DOHH2 (cell line): ENCODE measurements around the gene UBA7.

Source experiments
- H3F3A ChIP-seq: fragments of 200-600 bp; sonication (generic), shearing (Covaris generic); 2 replicates; pipeline ENCODE4 v1.6.0; 2016; ENCODE audit warnings: antibody characterized with exemption, mild to moderate bottlenecking; ENCODE audit not compliant: control insufficient read depth, insufficient read depth
- H3K27ac ChIP-seq: fragments of 200-600 bp; sonication (generic); 2 replicates; pipeline ENCODE4 v1.5.1; 2014; ENCODE audit warnings: low read depth, mild to moderate bottlenecking, low read length, moderate library complexity
- H3K27me3 ChIP-seq: fragments of 200-600 bp; sonication (generic); 2 replicates; pipeline ENCODE4 v1.6.1; 2014; ENCODE audit warnings: mild to moderate bottlenecking, low read length, mixed read lengths; ENCODE audit not compliant: control insufficient read depth
- H3K36me3 ChIP-seq: fragments of 200-600 bp; sonication (generic); 2 replicates; pipeline ENCODE4 v1.6.1; 2014; ENCODE audit warnings: mild to moderate bottlenecking, low read length, moderate library complexity, mixed read lengths; ENCODE audit not compliant: control insufficient read depth
- H3K4me1 ChIP-seq: fragments of 200-600 bp; sonication (generic); 2 replicates; pipeline ENCODE4 v1.6.1; 2014; ENCODE audit warnings: mild to moderate bottlenecking, low read length, mixed read lengths; ENCODE audit not compliant: control insufficient read depth
- H3K4me2 ChIP-seq: fragments of 200-600 bp; sonication (generic); 2 replicates; pipeline ENCODE4 v1.6.0; 2014; ENCODE audit warnings: mild to moderate bottlenecking, low read length, moderate library complexity
- H3K4me3 ChIP-seq: fragments of 200-600 bp; sonication (generic); 2 replicates; pipeline ENCODE4 v1.5.1; 2014; ENCODE audit warnings: mild to moderate bottlenecking, low read length, mixed read lengths
- H3K79me2 ChIP-seq: fragments of 200-600 bp; sonication (generic); 2 replicates; pipeline ENCODE4 v1.6.1; 2014; ENCODE audit warnings: mild to moderate bottlenecking, low read length, mixed read lengths; ENCODE audit not compliant: control insufficient read depth
- H3K9me2 ChIP-seq: fragments of 200-600 bp; sonication (generic); replicated peaks from 2 replicates; pipeline ENCODE4 v1.6.1; 2014; ENCODE audit warnings: mild to moderate bottlenecking, low read length, mixed read lengths; ENCODE audit not compliant: control insufficient read depth
- H3K9me3 ChIP-seq: fragments of 200-600 bp; sonication (generic); 2 replicates; pipeline ENCODE4 v1.6.1; 2014; ENCODE audit warnings: antibody characterized with exemption, low read length, mixed read lengths; ENCODE audit not compliant: control insufficient read depth, insufficient read depth
- H4K20me1 ChIP-seq: fragments of 200-600 bp; sonication (generic); 2 replicates; pipeline ENCODE4 v1.6.0; 2014; ENCODE audit warnings: low read depth, mild to moderate bottlenecking, antibody characterized with exemption, low read length, moderate library complexity; ENCODE audit not compliant: control insufficient read depth, insufficient read depth
- EZH2phosphoT487 ChIP-seq: fragments of 200-600 bp; sonication (generic); IDR thresholded peaks from 2 replicates; pipeline ENCODE4 v1.6.1; 2017; ENCODE audit warnings: borderline replicate concordance, mild to moderate bottlenecking, antibody characterized with exemption, low read length, moderate library complexity, mixed read lengths
- TF ChIP-seq, protein P1 (sequence below): fragments of 200-600 bp; sonication (generic); IDR thresholded peaks from one replicate; pipeline ENCODE4 v1.5.1; 2014; ENCODE audit warnings: antibody characterized with exemption, mild to moderate bottlenecking, low read depth, low read length; ENCODE audit not compliant: poor library complexity, severe bottlenecking

Gene UBA7, protein sequence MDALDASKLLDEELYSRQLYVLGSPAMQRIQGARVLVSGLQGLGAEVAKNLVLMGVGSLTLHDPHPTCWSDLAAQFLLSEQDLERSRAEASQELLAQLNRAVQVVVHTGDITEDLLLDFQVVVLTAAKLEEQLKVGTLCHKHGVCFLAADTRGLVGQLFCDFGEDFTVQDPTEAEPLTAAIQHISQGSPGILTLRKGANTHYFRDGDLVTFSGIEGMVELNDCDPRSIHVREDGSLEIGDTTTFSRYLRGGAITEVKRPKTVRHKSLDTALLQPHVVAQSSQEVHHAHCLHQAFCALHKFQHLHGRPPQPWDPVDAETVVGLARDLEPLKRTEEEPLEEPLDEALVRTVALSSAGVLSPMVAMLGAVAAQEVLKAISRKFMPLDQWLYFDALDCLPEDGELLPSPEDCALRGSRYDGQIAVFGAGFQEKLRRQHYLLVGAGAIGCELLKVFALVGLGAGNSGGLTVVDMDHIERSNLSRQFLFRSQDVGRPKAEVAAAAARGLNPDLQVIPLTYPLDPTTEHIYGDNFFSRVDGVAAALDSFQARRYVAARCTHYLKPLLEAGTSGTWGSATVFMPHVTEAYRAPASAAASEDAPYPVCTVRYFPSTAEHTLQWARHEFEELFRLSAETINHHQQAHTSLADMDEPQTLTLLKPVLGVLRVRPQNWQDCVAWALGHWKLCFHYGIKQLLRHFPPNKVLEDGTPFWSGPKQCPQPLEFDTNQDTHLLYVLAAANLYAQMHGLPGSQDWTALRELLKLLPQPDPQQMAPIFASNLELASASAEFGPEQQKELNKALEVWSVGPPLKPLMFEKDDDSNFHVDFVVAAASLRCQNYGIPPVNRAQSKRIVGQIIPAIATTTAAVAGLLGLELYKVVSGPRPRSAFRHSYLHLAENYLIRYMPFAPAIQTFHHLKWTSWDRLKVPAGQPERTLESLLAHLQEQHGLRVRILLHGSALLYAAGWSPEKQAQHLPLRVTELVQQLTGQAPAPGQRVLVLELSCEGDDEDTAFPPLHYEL

GRCh38 chr3:49813497-49814174 is at the start of gene UBA7:
Gene UBA7, minus strand, starts transcription at chr3:49813953. Its CDS starts 166 bp downstream, at chr3:49813787.
- no peak for TF ChIP-seq EZH2phosphoT487
- TF ChIP-seq, protein P1, sequence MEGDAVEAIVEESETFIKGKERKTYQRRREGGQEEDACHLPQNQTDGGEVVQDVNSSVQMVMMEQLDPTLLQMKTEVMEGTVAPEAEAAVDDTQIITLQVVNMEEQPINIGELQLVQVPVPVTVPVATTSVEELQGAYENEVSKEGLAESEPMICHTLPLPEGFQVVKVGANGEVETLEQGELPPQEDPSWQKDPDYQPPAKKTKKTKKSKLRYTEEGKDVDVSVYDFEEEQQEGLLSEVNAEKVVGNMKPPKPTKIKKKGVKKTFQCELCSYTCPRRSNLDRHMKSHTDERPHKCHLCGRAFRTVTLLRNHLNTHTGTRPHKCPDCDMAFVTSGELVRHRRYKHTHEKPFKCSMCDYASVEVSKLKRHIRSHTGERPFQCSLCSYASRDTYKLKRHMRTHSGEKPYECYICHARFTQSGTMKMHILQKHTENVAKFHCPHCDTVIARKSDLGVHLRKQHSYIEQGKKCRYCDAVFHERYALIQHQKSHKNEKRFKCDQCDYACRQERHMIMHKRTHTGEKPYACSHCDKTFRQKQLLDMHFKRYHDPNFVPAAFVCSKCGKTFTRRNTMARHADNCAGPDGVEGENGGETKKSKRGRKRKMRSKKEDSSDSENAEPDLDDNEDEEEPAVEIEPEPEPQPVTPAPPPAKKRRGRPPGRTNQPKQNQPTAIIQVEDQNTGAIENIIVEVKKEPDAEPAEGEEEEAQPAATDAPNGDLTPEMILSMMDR: no peak
- peaks cover 42% of the 10 kb centered on the region for H3K4me1 ChIP-seq
- H3K36me3 ChIP-seq: no peaks in the 10 kb centered on the region
- H3F3A ChIP-seq: no peaks in the 10 kb centered on the region
- H3K79me2 ChIP-seq: no peaks in the 10 kb centered on the region
- H3K4me2 ChIP-seq: peak within 1 kb of the TSS; percentile 70
- H3K27me3 ChIP-seq: no peaks in the 10 kb centered on the region
- H3K9me3 ChIP-seq: no peaks in the 10 kb centered on the region
- H3K4me3 ChIP-seq: peak within 1 kb of the TSS; percentile 56
- no peaks in the 10 kb centered on the region for H4K20me1 ChIP-seq
- H3K27ac ChIP-seq: peak within 1 kb of the TSS; percentile 18; the same call in 1 of the 2 replicates
- no peaks in the 10 kb centered on the region for H3K9me2 ChIP-seq

- Histone ChIP-seq H3K27ac (no peak overlapping the region), H3K36me3 (peaks cover 3% of the 10 kb centered on the region; the same call in 1 of the 2 replicates), H3K79me2 (peaks cover 16% of the 10 kb centered on the region), H3K27me3 (peaks cover 7% of the 10 kb centered on the region), H3K4me1 (peaks cover 34% of the 10 kb centered on the region), H3K4me3 (no peak overlapping the region), H3K4me2 (no peak overlapping the region), H3K9me3 (no peaks in the 10 kb centered on the region), H4K20me1 (0 out of 2 replicates have a peak, but pooled peaks cover 4% of the 10 kb centered on the region), H3F3A (0 out of 2 replicates have a peak, but pooled peaks cover 4% of the 10 kb centered on the region), H3K9me2 (no peaks in the 10 kb centered on the region)
- TF ChIP-seq, protein P1: no peak
- no peak for TF ChIP-seq EZH2phosphoT487
Observed at GRCh38 chr3:49859576-49860305, 46.0 kb upstream of the UBA7 start.
